IPS-11a (cell line): ENCODE results near the gene AHCYL1.
"Not testable (repeated sequence)": the region's sequence is repeated elsewhere in the genome, so short reads cannot be mapped to it uniquely, and the experiment has no call there.

Experiments used
- H3K4me3 ChIP-seq: one replicate; pipeline ENCODE4 v1.5.1; 2013; ENCODE audit warnings: low read depth, low read length, control low read depth

The AHCYL1 gene

GRCh38 chr1:109984456-109985246 lies at the start of gene AHCYL1:
TSS of gene AHCYL1 (plus strand) at chr1:109984765. CDS start at chr1:109985053, 288 bp downstream.
- H3K4me3 ChIP-seq = peak within 1 kb of the TSS; percentile 77

- H3K4me3 ChIP-seq = no peak overlapping the region
These were observed 49.1 kb upstream of the AHCYL1 start for GRCh38 chr1:109935451-109935900.

GRCh38 chr1:109937738-109938137 lies 46.8 kb upstream of the AHCYL1 start:
- H3K4me3 ChIP-seq = no peak overlapping the region

- H3K4me3 ChIP-seq = no peak overlapping the region
These were observed 46.0 kb upstream of the AHCYL1 start for GRCh38 chr1:109938556-109938955.

- no peak overlapping the region for H3K4me3 ChIP-seq
These were observed 42.1 kb upstream of the AHCYL1 start for GRCh38 chr1:109942434-109942833.

- no peak overlapping the region for H3K4me3 ChIP-seq
These were observed 40.0 kb upstream of the AHCYL1 start for GRCh38 chr1:109944541-109944940.

- H3K4me3 ChIP-seq = no peak overlapping the region
These were observed 38.1 kb upstream of the AHCYL1 start for GRCh38 chr1:109946511-109946910.

- no peak overlapping the region for H3K4me3 ChIP-seq
These were observed 36.8 kb upstream of the AHCYL1 start for GRCh38 chr1:109947582-109948284.

GRCh38 chr1:109948285-109948630 lies 36.3 kb upstream of the AHCYL1 start:
- no peak overlapping the region for H3K4me3 ChIP-seq

- no peak overlapping the region for H3K4me3 ChIP-seq
These were observed 34.5 kb upstream of the AHCYL1 start for GRCh38 chr1:109950038-109950437.

- no peak overlapping the region for H3K4me3 ChIP-seq
These were observed 34.1 kb upstream of the AHCYL1 start for GRCh38 chr1:109950509-109950908.

- H3K4me3 ChIP-seq = not testable (repeated sequence)
These were observed 33.1 kb upstream of the AHCYL1 start for GRCh38 chr1:109951501-109951900.

- H3K4me3 ChIP-seq = no peak overlapping the region
These were observed 30.5 kb upstream of the AHCYL1 start for GRCh38 chr1:109954041-109954512.

GRCh38 chr1:109959632-109959973 lies 25.0 kb upstream of the AHCYL1 start:
- H3K4me3 ChIP-seq = no peak overlapping the region

GRCh38 chr1:109959974-109960744 lies 24.4 kb upstream of the AHCYL1 start:
- H3K4me3 ChIP-seq = no peak overlapping the region

GRCh38 chr1:109960745-109961094 lies 23.8 kb upstream of the AHCYL1 start:
- no peak overlapping the region for H3K4me3 ChIP-seq

GRCh38 chr1:109963864-109964263 lies 20.7 kb upstream of the AHCYL1 start:
- no peak overlapping the region for H3K4me3 ChIP-seq

- no peak overlapping the region for H3K4me3 ChIP-seq
These were observed 15.3 kb upstream of the AHCYL1 start for GRCh38 chr1:109969146-109969829.

- H3K4me3 ChIP-seq = no peak overlapping the region
These were observed 14.7 kb upstream of the AHCYL1 start for GRCh38 chr1:109969907-109970306.

- H3K4me3 ChIP-seq = no peak overlapping the region
These were observed 13.0 kb upstream of the AHCYL1 start for GRCh38 chr1:109971559-109971958.

GRCh38 chr1:109974191-109974590 lies 10.4 kb upstream of the AHCYL1 start:
- H3K4me3 ChIP-seq = no peak overlapping the region
